HG03097 (cell line): Measurements from ENCODE around the gene NEO1.
"Not testable (repeated sequence)": the region's sequence is repeated elsewhere in the genome, so short reads cannot be mapped to it uniquely, and the experiment has no call there.

Experiments
- ATAC-seq: cut with Tn5 transposase; IDR thresholded peaks from one replicate; pipeline ENCODE4 v1.9.1; 2021; ENCODE audit not compliant: unreplicated experiment, low FRiP score

Gene NEO1

DNA sequence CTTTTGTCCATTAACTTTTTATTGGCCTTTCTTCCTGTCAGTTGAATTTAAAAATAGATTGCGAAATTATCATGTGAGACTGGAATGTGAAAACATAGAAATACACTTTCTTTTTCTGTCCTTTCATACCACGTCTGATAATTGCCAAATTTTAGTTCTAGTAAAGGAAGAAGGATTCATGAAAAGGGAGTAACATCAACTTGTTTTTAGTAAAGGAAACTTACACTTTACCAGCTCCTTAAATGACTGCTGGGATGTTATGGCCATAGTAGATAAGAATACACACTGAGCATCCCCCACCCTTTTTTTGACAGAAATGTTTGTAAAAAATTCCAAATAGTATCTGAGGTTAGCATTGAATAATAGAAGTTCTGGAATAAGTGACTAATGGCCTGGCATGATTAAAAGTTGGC lies 137.9 kb downstream of the NEO1 start:
- ATAC-seq = no peak

DNA sequence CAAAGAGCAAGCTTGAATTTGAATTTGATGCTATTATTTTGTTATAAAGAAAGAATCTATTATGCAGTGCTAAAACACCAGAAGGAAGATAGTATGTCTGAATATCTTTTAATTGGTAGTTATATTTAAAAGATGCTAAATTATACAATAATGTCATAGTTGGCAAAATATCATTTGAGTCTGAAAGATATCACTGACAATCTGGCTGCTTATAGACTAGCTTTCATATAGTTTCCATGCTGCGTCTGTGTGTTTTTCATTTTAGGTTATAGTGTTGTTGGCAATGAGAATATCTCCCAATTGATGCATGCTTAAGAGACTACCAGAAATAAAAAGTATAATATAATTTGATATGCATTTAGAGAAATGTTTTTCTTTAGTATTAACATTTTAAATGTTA lies 142.9 kb downstream of the NEO1 start:
- no peak for ATAC-seq

DNA sequence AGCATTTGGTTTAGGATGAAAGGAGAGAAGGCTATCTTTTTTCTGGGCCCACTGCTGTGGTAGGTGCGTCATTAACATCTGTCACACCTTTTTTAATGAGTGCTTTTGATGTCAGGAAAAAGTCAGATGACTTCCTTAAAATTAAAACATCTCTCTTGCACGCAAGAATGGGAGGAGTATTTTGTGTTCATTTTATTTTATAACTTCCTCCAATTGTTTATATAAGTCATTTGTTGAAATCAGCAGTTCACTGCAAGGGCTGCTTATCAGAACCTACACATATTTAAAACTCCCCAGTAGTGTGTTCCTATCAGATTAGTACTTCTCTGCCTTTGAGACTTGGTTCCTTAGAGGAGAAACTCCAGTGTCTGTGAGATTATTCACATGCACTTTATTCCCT lies 143.8 kb downstream of the NEO1 start:
- ATAC-seq = no peak

DNA sequence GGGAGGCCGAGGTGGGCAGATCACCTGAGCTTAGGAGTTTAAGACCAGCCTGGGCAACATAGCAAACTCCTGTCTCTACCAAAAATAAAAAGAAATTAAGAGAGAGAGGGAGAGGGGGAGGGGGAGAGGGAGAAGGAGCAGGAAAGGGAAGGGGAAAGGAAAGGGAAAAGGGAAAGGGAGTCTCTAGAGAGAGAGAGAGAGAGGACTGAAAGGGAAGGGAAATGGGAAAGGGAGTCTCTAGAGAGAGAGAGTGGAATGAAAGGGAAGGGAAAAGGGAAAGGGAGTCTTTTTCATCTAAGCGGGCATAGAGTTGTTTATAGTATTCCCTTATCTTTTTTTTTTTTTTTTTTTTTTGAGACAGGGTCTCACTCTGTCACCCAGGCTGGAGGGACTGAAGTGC lies 148.1 kb downstream of the NEO1 start:
- no peak for ATAC-seq

DNA sequence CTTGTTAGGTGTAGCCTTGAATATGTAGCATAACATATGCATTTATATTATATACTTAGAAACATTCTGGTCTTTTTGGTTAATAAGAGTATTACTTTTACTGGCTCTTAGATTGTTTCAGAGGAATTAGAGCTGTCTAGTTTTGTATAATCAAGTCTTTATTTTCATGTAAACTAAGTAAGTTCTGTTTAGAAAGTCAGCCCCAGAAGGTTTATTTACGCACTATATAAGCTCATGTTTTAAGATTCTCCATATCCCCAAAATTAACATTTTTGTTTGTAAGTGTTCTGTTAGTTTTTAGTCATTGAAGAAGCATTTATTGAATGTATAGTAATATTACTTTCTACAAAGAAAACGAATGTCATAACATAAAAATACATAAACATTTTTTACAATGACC lies 158.4 kb downstream of the NEO1 start:
- ATAC-seq = no peak

DNA sequence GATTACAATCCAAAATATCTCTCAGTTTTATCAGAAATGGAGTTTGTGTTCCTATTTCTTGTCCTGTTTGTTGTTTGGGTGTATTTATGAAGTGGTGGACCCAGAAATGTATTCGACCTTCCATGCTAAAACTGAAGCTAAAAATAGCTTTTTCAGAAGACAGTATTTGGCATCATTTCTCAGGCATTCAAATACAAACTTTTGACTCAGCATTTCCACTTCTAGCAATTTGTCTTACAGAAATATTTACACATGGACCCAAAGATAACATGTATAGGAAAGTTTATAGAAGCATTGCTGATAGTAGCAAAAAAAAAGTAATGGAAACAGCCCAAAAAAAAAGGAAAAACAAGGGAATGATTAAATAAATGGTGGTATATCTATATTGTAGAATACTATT lies 160.2 kb downstream of the NEO1 start:
- ATAC-seq = no peak

DNA sequence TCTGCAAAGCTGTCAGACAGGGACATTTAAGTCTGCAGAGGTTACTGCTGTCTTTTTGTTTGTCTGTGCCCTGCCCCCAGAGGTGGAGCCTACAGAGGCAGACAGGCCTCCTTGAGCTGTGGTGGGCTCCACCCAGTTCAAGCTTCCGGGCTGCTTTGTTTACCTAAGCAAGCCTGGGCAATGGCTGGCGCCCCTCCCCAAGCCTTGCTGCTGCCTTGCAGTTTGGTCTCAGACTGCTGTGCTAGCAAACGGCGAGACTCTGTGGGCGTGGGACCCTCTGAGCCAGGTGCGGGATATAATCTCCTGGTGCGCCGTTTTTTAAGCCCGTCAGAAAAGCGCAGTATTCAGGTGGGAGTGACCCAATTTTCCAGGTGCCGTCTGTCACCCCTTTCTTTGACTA lies 169.2 kb downstream of the NEO1 start:
- not testable (repeated sequence) for ATAC-seq

DNA sequence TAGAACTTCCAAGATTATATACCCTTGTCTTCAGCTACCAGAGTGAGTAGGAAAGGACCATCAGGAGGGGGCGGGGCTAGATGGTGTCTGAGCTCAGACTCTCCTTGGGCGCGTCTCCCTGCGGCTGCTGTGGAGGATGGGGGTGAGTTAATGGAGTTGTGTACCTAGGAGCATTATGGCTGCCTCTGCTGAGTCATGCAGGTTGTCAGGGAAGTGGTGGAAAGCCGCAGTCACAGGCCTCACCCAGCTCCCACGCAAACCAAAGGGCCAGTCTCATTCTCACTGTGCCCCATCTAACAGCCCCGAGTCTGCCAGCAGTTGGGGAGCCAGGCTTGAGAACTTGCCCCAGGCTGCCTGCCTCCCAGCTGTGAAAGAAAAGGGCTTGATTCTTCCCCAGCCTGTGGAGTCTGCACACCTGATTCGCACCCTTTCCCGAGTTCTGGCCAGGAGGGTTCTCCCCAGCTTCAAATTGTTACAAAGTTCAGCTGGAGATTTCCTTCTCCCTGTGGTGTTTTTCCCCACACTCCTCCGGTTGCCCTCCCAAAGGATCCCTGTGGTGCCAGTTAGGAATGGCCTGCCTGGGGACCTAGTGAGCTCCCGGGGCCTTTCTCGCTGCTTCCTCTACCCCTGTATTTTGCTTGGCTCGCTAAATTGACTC lies 173.2 kb downstream of the NEO1 start:
- no peak for ATAC-seq

DNA sequence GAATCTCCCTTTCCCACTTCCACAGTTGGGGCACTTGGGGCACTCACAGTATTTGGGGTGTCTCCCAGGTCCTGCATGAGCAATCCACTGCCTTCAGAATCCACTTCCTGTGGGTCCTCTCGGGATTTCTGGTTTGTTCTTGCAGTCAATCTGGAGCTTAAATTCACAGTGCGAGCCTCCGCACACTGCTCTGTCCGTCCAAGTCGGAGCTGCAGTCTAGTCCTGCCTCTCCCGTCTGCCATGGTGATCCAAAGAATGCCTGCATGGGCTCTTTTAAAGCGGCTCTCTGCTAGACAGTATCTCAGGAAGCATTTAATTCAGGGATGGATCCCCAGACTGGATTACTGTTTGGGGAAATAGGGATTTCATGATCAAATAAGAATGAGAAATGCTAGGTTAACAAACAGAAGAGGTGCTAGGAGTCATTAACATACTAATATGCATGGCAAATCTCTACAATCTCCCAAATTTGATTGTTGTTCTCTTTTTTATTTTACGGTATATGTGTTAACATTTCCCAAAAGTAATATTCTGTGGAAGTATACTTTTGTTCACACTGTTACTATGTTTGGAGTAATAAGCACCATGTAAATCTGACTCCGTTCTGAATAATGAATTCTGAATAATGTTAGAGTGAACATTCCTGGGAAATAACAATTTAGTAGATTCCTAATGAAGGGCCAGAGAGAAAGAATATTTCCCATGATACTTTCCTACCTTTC lies 174.0 kb downstream of the NEO1 start:
- ATAC-seq = no peak

DNA sequence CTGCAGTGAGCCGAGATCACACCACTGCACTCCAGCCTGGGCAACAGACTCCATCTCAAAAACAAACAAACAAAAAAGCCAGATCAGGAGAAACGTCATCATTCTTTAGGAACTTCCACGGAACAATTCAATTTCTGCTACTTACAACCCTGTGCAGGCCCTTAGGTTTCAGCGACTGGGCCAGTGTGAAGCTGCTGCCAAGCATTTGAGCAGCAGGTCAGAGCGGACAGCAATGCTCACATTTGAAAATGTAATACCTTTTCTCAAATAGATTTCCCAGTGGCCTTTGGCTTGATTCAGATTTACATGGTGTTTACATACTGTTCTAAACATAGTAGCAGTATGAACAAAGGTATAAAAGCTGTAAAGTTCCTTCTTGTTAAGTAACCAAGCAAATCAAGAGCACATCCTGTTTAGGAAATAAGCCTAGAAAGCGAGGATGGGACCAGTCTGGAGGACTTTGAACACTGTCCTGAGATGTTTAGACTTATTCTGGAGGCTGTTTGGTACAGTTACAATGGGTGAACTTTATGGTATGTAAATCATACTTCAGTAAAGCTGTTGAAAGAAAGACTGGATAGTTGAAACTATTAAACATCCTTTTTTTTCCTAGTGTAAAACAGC lies 175.3 kb downstream of the NEO1 start:
- no peak for ATAC-seq

DNA sequence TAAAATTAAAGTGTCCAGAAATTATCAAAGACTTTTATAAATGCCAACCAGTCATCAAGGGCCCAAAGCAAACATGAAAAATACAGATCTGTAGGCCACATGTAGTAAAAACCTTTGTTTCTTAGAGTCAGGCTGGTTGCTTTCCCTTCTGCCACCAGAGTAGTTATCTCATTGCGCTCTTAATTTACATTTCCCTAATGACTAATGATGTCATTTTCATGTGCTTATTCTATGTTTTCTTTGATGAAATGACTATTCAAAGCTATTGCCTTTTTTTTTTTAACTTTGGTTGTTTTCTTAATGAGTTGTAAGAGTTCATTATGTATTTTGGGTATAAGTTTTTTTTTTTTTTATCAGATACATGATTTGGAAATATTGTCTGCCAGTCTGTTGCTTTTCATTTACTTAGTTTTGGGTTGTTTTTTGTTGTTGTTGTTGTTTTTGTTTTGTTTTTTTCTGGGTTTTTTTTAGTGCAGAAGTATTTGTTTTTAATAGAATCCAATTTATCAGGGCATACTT lies 175.9 kb downstream of the NEO1 start:
- no peak for ATAC-seq

DNA sequence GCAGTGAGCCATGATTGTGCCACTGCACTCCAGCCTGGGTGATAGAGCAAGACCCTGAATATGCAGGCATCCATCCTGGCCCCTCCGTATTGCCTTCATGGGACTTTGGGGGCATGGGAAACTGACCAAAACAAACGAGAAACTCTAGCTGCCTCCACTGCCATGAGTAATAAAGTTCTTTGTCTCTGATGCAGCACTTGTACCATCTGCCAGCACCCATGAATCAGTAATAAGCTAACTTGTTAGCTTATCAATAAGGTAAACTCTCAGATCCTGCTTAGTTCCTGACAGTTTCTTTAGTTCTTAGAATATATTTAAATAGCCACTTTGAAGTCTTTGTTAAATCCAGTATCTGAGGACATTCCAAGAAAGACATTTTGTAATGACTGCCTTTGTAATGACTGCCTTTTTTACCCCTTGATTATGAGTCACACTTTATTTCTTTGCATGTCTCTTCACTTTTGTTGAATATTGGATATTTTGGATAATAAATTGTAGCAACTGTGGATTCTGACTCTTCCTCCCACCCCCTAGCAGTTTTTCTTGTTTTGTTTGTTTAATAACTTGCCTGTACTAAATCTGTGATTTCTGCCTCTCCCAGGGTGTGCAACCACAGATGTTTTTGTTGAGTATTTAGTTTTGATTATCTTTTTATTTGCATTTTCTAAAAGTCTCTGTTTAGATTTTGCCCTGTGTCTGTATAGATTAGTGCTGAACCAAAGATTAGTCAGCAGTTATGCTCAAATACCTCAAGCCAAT lies 179.6 kb downstream of the NEO1 start:
- ATAC-seq = no peak

DNA sequence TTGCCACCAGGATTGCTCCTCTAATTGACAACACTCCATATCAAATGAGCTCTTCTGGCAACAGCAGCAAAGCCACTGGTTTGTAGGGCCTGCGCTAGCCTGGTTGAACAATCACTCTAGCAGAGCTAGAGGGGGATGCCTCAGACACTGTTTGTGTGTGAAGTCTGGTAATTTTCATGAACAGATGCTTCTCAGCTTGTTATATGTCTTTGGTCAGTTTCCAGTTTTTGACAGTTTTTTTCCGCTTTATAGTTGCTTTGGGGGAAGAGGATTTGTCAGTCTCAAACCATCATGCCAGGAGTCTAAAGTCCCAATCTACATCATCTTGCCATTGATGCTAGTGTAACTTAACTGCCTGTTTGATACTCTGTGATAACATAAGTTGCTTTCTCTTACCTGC lies 180.5 kb downstream of the NEO1 start:
- no peak for ATAC-seq

DNA sequence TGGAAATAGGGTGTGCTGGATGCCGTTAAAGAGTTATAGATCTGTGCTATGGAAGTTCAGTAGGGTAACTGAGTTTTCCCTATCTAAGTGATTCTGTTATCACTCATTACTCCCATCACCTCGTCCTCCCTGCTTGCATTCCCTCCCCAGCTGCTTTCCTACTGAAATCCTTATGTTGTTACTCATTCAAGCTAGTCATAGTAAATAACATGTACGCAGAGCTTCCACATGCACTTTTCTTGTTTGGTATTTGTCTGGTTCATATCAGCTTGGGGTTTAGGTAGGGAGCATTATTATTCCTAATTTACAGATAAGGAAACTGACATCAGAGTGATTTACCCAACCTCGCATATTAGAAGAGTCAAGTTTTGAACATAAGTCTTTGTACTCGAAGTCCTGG lies 181.4 kb downstream of the NEO1 start:
- no peak for ATAC-seq

DNA sequence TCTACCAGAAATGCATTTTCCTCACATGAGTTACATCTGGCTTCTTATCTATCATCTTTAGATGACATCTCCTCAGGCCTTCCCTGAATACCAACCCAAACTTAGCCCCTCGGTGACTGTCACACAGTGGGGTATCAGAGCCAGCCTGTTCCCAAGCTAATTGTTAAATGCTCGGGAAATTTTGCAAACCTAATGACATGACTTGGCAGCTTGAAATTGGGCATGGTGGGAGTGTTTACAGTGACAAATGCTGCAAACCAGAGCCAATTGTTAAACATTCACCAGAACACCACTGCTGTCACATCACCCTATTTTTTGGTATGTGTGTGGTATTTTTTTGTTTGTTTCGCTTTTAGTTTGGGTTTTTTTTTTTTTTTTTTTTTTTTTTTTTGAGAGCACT lies 185.6 kb downstream of the NEO1 start:
- ATAC-seq = no peak

DNA sequence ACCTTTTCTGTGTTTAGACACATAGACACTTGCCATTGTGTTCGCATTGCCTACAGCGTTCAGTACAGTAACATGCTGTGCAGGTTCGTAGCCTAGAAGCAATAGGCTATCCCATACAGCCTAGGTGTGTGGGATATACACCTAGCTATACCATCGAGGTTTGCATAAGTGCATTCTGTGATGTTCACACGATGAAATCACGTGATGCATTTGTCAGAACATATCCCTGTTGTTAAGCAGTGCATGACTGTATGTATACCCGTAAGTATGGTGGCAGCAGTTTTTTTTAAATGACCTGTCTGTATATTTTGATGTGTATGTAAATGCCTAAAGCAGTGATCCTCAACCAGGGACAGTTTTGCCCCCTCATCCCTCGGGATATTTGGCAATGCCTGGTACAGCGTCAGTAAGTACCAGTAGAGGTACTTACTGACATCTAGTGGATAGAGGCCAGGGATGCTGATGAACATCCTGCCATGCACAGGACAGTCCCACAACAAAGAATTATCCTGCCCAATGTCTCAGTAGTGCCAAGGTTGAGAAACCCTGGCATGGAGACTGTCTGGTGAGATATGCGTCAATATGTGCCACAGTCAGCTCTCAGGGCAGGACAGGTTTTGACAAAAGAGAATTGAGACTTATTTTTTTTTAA lies 187.4 kb downstream of the NEO1 start:
- ATAC-seq = no peak

DNA sequence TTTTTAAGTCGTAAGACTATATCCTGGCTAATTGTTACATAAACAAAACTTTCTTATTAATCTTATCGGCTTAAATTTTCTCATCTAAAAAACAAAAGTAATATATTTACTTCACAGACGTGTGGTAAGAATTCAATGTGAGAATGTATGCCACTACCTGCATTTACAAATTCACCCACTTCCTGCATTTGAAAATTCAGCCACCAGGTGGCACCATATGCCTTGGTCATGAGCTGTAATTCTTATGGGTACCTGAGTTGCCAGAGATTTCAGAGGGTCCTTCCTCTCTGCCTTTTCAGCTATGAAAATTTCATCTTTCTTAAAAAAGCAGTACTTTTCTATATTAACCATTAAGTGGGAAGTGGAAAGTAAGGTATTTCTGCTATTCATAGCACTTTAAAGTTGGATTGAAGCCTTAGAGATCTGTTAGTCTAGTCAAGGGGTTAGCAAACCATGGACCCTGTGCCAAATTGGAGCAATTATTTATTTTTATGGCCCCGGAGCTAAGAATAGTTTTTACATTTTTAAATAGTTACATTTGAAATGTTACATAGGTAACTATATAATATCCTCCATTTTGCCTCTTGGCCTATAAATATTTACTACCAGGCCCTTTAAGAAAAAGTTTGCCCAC lies 188.7 kb downstream of the NEO1 start:
- no peak for ATAC-seq

DNA sequence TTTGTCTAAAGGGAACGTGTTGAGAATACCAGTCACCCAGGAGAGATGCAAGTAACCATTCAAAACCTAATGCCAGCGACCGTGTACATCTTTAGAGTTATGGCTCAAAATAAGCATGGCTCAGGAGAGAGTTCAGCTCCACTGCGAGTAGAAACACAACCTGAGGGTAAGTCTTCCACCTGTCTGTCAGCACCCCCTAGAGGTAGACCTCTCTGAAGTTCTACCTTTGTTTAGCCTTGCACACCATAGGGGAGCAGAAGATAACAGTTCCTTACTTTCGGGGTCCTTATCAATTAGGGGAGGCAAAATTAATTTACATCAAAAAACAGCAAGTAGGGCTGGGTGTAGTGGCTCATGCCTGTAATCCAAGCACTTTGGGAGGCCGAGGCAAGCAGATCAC lies 192.1 kb downstream of the NEO1 start:
- ATAC-seq = no peak

DNA sequence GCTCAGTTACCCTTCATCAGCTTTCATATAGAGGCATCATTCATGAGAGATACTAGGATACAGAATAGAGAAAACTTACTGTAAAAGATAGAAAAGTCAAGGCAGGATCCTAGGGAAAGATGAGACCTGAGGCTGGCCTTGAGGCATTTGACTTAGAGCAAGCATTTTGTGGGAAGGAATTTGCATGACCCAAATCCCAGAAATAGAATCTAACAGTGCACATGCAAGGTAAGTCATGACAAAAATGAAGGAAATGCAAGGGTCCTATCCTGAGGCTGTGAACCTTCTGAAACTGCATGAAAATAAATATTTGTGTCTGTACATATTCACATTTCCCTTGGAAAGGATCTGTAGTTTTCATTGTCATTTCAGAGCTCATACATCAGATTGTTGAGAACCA lies 194.2 kb downstream of the NEO1 start:
- no peak for ATAC-seq

DNA sequence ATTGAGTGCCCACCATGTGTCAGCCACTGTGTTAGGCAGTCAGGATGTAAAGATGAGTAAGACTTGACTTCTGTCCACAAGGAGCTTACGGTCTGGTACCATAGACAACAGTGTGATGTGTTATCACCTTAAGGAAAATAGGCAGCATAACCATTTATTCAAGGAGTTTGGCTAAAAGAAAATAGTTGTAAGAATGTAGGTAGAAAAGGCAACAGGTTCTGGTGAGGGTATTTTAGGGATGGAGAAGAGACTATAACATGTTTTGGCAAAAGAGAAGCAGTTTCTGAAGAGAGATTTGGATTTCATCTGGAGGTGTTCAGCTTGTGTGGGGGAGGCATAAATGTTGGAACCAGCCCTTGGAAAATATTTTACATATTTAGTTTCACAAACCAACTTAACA lies 194.6 kb downstream of the NEO1 start:
- no peak for ATAC-seq
